Activated CD8-positive, alpha-beta T cell treated with anti-CD3 and anti-CD28 coated beads for 36 hours (primary cell): ENCODE data around the gene API5. TPM values are rescaled to one million over a fixed set of nuclear protein-coding genes. Genes with fewer than 3 reads are reported as not detected.

ENCODE experiments used
- ATAC-seq: fragments of 200-7000 bp; cut with Tn5 transposase; one replicate; pipeline ENCODE4 v1.10.0; 2021; ENCODE audit warnings: mild to moderate bottlenecking, moderate library complexity
- CTCF ChIA-PET: fragments of 350-600 bp; sonication (Branson Sonifier 250); formaldehyde crosslinking; loops from one replicate; lab custom pipeline; 2021; ENCODE audit warnings: antibody characterized with exemption; lab: Charles Lee
- POLR2A ChIA-PET: fragments of 350-600 bp; sonication (Branson Sonifier 250); formaldehyde crosslinking; loops from one replicate; lab custom pipeline; 2021; ENCODE audit warnings: antibody characterized with exemption; lab: Charles Lee
- DNase-seq: peaks from one replicate; pipeline ENCODE4 v3.0.0-alpha.2; 2020
- H3K27ac Mint-ChIP-seq: one replicate; pipeline ENCODE4 v1.8.0; 2021; ENCODE audit warnings: mild to moderate bottlenecking, mixed read lengths
- H3K27me3 Mint-ChIP-seq: one replicate; pipeline ENCODE4 v1.8.0; 2021; ENCODE audit warnings: mixed read lengths
- H3K36me3 Mint-ChIP-seq: one replicate; pipeline ENCODE4 v1.8.0; 2021; ENCODE audit warnings: low read depth, mixed read lengths
- H3K4me1 Mint-ChIP-seq: one replicate; pipeline ENCODE4 v1.8.0; 2021; ENCODE audit warnings: low read depth, mixed read lengths
- H3K4me3 Mint-ChIP-seq: one replicate; pipeline ENCODE4 v1.8.0; 2021; ENCODE audit warnings: mild to moderate bottlenecking, moderate library complexity, mixed read lengths
- H3K9me3 Mint-ChIP-seq: one replicate; pipeline ENCODE4 v1.8.0; 2021; ENCODE audit warnings: mixed read lengths
- intact Hi-C: fragments of 100-400 bp; cut with micrococcal nuclease; formaldehyde crosslinking; loops from one replicate; pipeline ENCODE4 v1.10.0; 2022
- total RNA-seq, 2 experiments: library from RNA; stranded (reverse); gene quantifications; one replicate each; pipeline ENCODE4 v1.2.3, GENCODE V29; 2021
- TF ChIP-seq, protein P1 (sequence below): fragments of 200-600 bp; IDR thresholded peaks from one replicate; pipeline ENCODE4 v1.8.0; 2022; ENCODE audit warnings: antibody characterized with exemption, mild to moderate bottlenecking

Gene API5
- total RNA-seq, 2 experiments from 2014 or later, result 156 to 169 TPM

DNA sequence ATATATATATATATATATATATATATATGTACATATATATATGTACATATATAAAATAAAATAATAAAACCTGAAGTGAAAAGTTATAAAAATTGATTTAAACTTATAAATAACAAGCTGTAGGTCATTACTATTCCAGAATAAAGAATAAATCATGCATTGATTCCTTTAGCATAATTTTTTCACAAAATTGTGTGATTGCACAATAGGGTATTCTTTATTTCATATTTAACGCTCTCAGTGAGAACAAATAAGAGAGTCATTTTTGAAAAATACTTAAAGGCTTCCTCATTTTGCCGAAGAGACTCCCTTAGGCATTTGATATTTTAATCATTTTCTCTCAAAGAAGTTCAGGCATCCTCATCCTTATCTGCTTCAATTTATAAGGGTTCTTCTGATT, 41.3 kb upstream of the API5 start:
- ChIA-PET POLR2A (no interaction called here), CTCF (no interaction called here)
- ATAC-seq (no peak), DNase-seq (no peak)
- H3K27ac Mint-ChIP-seq, result no peak overlapping the region
- TF ChIP-seq, protein P1, sequence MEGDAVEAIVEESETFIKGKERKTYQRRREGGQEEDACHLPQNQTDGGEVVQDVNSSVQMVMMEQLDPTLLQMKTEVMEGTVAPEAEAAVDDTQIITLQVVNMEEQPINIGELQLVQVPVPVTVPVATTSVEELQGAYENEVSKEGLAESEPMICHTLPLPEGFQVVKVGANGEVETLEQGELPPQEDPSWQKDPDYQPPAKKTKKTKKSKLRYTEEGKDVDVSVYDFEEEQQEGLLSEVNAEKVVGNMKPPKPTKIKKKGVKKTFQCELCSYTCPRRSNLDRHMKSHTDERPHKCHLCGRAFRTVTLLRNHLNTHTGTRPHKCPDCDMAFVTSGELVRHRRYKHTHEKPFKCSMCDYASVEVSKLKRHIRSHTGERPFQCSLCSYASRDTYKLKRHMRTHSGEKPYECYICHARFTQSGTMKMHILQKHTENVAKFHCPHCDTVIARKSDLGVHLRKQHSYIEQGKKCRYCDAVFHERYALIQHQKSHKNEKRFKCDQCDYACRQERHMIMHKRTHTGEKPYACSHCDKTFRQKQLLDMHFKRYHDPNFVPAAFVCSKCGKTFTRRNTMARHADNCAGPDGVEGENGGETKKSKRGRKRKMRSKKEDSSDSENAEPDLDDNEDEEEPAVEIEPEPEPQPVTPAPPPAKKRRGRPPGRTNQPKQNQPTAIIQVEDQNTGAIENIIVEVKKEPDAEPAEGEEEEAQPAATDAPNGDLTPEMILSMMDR, result no peak
- H3K36me3 Mint-ChIP-seq, result no peaks in the 10 kb centered on the region
- peaks cover 6% of the 10 kb centered on the region for H3K27me3 Mint-ChIP-seq
- intact Hi-C loops, result no loop called here
- peaks cover 6% of the 10 kb centered on the region for H3K9me3 Mint-ChIP-seq
- H3K4me3 Mint-ChIP-seq, result no peak overlapping the region
- no peaks in the 10 kb centered on the region for H3K4me1 Mint-ChIP-seq

DNA sequence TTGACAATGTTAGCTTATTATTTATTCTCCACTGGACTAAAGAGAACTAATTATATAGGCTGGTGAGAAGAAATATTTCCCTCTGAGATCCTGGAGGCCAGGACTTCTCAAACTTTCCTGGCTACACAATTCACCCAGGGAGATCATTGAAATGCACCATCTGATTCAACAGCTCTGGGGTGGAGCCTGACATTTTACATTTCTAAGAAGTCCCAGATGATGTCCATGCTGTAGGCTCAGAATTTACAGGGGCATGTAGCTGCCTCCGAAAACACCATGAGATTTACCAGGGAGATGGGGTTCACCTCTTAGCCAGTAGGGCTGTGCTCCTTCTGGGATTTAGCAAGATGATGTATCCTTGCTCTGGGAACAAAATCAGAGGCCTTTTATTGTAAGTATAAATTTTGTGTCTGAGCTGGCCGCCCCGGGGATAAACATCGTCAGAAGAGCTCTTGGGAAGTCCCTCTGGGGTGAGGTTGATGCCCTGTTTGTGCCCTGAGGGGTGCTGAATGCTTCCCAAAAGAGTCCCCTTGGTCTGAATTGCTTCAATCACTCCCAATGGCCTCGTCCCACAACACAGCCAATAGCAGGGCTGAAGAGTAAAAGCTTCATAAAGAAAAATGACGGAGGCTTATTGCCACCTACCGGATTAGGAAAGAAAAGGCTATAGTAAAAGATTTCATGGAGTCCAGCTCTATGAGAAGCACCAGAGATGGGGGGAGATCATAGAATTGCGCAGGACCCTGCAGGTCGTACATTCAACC, 33.4 kb upstream of the API5 start:
- Mint-ChIP-seq H3K36me3 (no peaks in the 10 kb centered on the region), H3K27me3 (peaks cover 6% of the 10 kb centered on the region), H3K9me3 (peaks cover 6% of the 10 kb centered on the region), H3K27ac (no peak overlapping the region), H3K4me1 (no peaks in the 10 kb centered on the region), H3K4me3 (no peak overlapping the region)
- DNase-seq, result no peak
- intact Hi-C loops, result no loop called here
- TF ChIP-seq, protein P1, result peak; percentile 21
- ChIA-PET CTCF (interaction anchor here (0.8 to 1.3 kb wide), 6 partner anchors 9 to 303 kb away, joined by 3 to 4 read pairs (median 3); no protein-coding TSS in a partner anchor), POLR2A (no interaction called here)
- ATAC-seq, result no peak

DNA sequence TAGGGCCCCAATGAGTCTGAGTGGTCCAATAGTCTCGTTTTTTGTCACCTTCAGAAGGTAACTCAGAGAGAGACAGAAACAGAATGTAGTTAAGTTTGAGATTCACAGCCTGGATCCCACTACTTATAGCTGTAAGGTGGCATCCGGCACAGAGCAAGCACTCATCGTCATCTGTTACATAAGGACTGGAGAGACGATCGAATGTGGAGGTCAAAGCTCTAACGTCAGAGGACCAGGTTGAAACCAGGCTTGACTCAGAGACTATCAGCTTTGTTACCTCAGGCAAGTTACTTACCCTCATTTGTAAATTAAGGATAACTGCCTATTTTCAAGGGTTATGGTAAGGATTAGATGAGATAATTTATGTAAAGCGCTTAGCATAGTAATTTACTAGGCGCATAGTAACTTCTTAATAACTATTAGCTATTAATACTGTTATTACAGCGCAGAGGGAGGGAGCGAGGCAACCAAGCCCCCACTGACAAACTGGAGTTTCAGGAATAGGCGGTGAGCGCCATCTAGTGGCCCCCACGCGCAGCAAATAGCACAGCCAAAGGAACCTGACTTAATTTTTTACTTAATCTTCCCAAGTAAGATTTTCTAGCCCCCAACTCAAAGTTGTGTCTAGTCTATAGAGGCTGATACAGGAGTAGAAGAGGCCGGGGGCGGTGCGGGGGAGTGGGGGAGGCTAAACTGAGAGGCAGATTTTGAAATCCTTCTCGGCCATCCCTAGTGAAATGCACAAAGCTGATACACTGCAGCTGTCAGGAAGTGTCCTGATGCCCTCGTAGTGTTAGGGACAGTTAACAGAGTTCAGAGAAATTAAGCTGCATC, 29.0 kb upstream of the API5 start:
- peak; percentile 58 for DNase-seq
- no peak overlapping the region for H3K27ac Mint-ChIP-seq
- TF ChIP-seq, protein P1, result peak; percentile 85
- POLR2A ChIA-PET, result no interaction called here
- H3K9me3 Mint-ChIP-seq, result no peaks in the 10 kb centered on the region
- H3K4me1 Mint-ChIP-seq, result no peaks in the 10 kb centered on the region
- intact Hi-C loops, result loop anchor here (5.0 kb wide), 1 partner anchor 511 kb away; no protein-coding TSS in a partner anchor
- no peak for ATAC-seq
- CTCF ChIA-PET, result interaction anchor here (0.7 to 3.0 kb wide), 27 partner anchors 9 to 1822 kb away, joined by 3 to 13 read pairs (median 4); no protein-coding TSS in a partner anchor
- no peak overlapping the region for H3K4me3 Mint-ChIP-seq
- peaks cover 8% of the 10 kb centered on the region for H3K27me3 Mint-ChIP-seq
- no peaks in the 10 kb centered on the region for H3K36me3 Mint-ChIP-seq

DNA sequence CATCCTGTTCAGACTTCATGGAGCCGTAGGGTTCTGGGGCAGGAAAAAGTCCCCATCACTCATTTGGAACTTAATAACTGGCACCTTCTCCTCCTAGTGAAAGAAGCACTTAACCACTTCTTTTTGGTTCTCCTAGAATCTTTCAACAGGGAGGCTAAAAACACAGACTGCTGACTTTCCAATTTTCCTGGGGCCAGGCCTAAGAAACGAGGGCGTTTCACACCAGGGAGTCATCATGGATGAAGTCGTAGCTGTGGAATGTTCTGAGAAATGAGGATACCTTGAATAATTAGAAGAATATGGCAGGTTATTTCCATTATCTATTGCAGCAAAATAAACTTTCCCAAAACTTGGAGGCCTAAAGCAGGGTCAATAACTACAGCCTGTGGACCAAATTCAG, 26.0 kb upstream of the API5 start:
- Mint-ChIP-seq H3K4me3 (no peak overlapping the region), H3K36me3 (no peaks in the 10 kb centered on the region), H3K27ac (no peak overlapping the region), H3K27me3 (peaks cover 6% of the 10 kb centered on the region), H3K9me3 (no peaks in the 10 kb centered on the region), H3K4me1 (no peaks in the 10 kb centered on the region)
- intact Hi-C loops, result no loop called here
- ATAC-seq, result no peak
- ChIA-PET CTCF (no interaction called here), POLR2A (no interaction called here)
- DNase-seq, result no peak
- TF ChIP-seq, protein P1, result no peak
